UCSD-AML1 (cell line): ENCODE data around the gene MED10.

ENCODE experiments used
- DNase-seq: peaks from one replicate; lab custom pipeline; 2025; ENCODE audit not compliant: unreplicated experiment; lab: John Stamatoyannopoulos, UW

The MED10 gene

GRCh38 chr5:6377905-6378765 is at the start of gene MED10:
Gene MED10, minus strand, starts transcription at chr5:6378547. Its CDS starts 64 bp downstream, at chr5:6378483.
- peak; percentile 93 for DNase-seq

- no peak for DNase-seq
Measured at GRCh38 chr5:6427694-6428093, 49.3 kb upstream of the MED10 start.

GRCh38 chr5:6424700-6425099 is 46.4 kb upstream of the MED10 start:
- DNase-seq = no peak

GRCh38 chr5:6424110-6424659 is 45.8 kb upstream of the MED10 start:
- DNase-seq = no peak

- no peak for DNase-seq
Measured at GRCh38 chr5:6423327-6424109, 45.2 kb upstream of the MED10 start.

GRCh38 chr5:6419340-6419852 is 41.0 kb upstream of the MED10 start:
- DNase-seq = no peak

GRCh38 chr5:6418679-6419276 is 40.4 kb upstream of the MED10 start:
- no peak for DNase-seq

- no peak for DNase-seq
Measured at GRCh38 chr5:6417657-6418056, 39.3 kb upstream of the MED10 start.

- no peak for DNase-seq
Measured at GRCh38 chr5:6412811-6413210, 34.5 kb upstream of the MED10 start.

GRCh38 chr5:6411141-6411540 is 32.8 kb upstream of the MED10 start:
- no peak for DNase-seq

GRCh38 chr5:6410421-6410820 is 32.1 kb upstream of the MED10 start:
- DNase-seq = no peak

GRCh38 chr5:6408627-6409446 is 30.5 kb upstream of the MED10 start:
- DNase-seq = no peak

- no peak for DNase-seq
Measured at GRCh38 chr5:6408260-6408596, 29.9 kb upstream of the MED10 start.

GRCh38 chr5:6407558-6408259 is 29.4 kb upstream of the MED10 start:
- no peak for DNase-seq

- DNase-seq = no peak
Measured at GRCh38 chr5:6405591-6405990, 27.2 kb upstream of the MED10 start.

- no peak for DNase-seq
Measured at GRCh38 chr5:6404129-6404528, 25.8 kb upstream of the MED10 start.

- DNase-seq = no peak
Measured at GRCh38 chr5:6403416-6403815, 25.1 kb upstream of the MED10 start.

- no peak for DNase-seq
Measured at GRCh38 chr5:6402939-6403338, 24.6 kb upstream of the MED10 start.

- DNase-seq = no peak
Measured at GRCh38 chr5:6401410-6401809, 23.1 kb upstream of the MED10 start.
